ENCODE results near the gene VPS13C.

DNA sequence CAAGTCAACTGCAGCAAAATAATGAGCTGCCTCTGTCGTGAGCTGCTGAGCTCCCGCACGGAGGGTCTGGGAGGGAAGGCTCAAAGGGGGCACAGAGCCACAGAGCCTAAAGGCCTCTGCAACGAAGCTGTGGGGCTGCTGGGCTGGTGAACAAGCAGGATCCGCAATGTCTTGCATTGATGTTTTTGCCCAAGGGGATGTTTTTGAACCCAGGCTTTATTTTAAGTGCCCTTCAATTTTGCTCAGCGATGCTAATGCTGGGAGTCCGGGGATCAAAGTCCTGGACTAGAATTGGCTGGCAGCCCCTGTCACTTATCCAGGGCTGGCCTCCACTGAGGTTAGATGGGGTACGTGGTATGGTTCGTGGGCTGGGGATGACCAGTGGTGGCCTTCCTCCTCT lies 240.0 kb downstream of the VPS13C start:
- TF ChIP-seq, protein P1, sequence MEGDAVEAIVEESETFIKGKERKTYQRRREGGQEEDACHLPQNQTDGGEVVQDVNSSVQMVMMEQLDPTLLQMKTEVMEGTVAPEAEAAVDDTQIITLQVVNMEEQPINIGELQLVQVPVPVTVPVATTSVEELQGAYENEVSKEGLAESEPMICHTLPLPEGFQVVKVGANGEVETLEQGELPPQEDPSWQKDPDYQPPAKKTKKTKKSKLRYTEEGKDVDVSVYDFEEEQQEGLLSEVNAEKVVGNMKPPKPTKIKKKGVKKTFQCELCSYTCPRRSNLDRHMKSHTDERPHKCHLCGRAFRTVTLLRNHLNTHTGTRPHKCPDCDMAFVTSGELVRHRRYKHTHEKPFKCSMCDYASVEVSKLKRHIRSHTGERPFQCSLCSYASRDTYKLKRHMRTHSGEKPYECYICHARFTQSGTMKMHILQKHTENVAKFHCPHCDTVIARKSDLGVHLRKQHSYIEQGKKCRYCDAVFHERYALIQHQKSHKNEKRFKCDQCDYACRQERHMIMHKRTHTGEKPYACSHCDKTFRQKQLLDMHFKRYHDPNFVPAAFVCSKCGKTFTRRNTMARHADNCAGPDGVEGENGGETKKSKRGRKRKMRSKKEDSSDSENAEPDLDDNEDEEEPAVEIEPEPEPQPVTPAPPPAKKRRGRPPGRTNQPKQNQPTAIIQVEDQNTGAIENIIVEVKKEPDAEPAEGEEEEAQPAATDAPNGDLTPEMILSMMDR (IDR thresholded peaks at IDR 0.05): no peak
- TF ChIP-seq POLR2A (IDR thresholded peaks at IDR 0.05) (no peak), EP300 (IDR thresholded peaks at IDR 0.05) (no peak), POLR2AphosphoS5 (IDR thresholded peaks at IDR 0.05) (no peak)

All from stomach (tissue), 4 donors.